Peyer's patch (tissue), 4 donors: ENCODE measurements around the gene ANKFY1. TPM values are rescaled to one million over a fixed set of nuclear protein-coding genes. Genes with fewer than 3 reads are reported as not detected.
A peak's percentile ranks its signal among the peaks of the same experiment; 100 is the strongest.

ENCODE experiments used
- DNase-seq, 3 donors: peaks; one replicate each; pipeline ENCODE4 v3.0.0-alpha.2; 2017 to 2019
- H3K27ac ChIP-seq, 4 donors: fragments of 200-600 bp; sonication (generic); one replicate each; pipeline ENCODE4 v1.5.1; 2016 to 2019
- H3K27me3 ChIP-seq, 2 donors: fragments of 200-600 bp; sonication (generic); one replicate each; pipeline ENCODE4 v1.5.1; 2019
- H3K36me3 ChIP-seq, 3 donors: fragments of 200-600 bp; sonication (generic); one replicate each; pipeline ENCODE4 v1.5.1; 2016 to 2019
- H3K4me1 ChIP-seq, 4 donors: fragments of 200-600 bp; sonication (generic); one replicate each; pipeline ENCODE4 v1.5.1; 2016 to 2019
- H3K4me3 ChIP-seq, 4 donors: fragments of 200-600 bp; sonication (generic); 1 replicate in 3 of 4; 2 replicates in 1 of 4; pipeline ENCODE4 v1.5.1; 2016 to 2019; ENCODE audit warnings: mild to moderate bottlenecking in 1 of 4
- H3K9me3 ChIP-seq, 4 donors: fragments of 200-600 bp; sonication (generic); one replicate each; pipeline ENCODE4 v1.5.1; 2016 to 2019; ENCODE audit warnings: mild to moderate bottlenecking in 1 of 4
- CTCF ChIP-seq, 6 experiments: fragments of 450-650 bp in 4 of 6; fragments of 200-600 bp in 2 of 6; sonication (generic) in 1 of 6; IDR thresholded peaks; one replicate each; pipeline ENCODE4 v1.5.1; 2017 to 2019; ENCODE audit warnings: antibody characterized with exemption in 6 of 6, mild to moderate bottlenecking in 3 of 6, moderate library complexity in 1 of 6
- POLR2A ChIP-seq, 2 donors: fragments of 450-650 bp; IDR thresholded peaks; one replicate each; pipeline ENCODE4 v1.5.1; 2017; ENCODE audit warnings: antibody characterized with exemption in 2 of 2, mild to moderate bottlenecking in 2 of 2, moderate library complexity in 2 of 2
- total RNA-seq, 4 donors: library from RNA; depleted of rRNA; stranded (reverse); fragments of >200 nt; gene quantifications; one replicate each; pipeline ENCODE4 v1.1.0, GENCODE V29; 2016

The ANKFY1 gene
- total RNA-seq, 4 donors from 2014 or later, result 40.8 to 57.1 (median 48.5) TPM

GRCh38 chr17:4182043-4182442, 81.7 kb downstream of the ANKFY1 start:
- Histone ChIP-seq H3K4me3 (no peak overlapping the region), H3K27ac (no peak overlapping the region), H3K9me3 (no peaks in the 10 kb centered on the region), H3K4me1 (no peaks in the 10 kb centered on the region), H3K36me3 (peaks cover 0 to 96% (median 2%) of the 10 kb centered on the region in 3 donors), H3K27me3 (no peaks in the 10 kb centered on the region)
- DNase-seq, result peak in 1 of 3 donors; percentile 27
- no peak for TF ChIP-seq CTCF (IDR thresholded peaks at IDR 0.05)
- TF ChIP-seq POLR2A (IDR thresholded peaks at IDR 0.05), result no peak

- H3K4me3 ChIP-seq, result no peak overlapping the region
- TF ChIP-seq POLR2A (IDR thresholded peaks at IDR 0.05), result no peak
- no peak for TF ChIP-seq CTCF (IDR thresholded peaks at IDR 0.05)
- no peak overlapping the region for H3K27ac ChIP-seq
- peaks cover 0 to 98% (median 2%) of the 10 kb centered on the region in 3 donors for H3K36me3 ChIP-seq
- H3K27me3 ChIP-seq, result no peaks in the 10 kb centered on the region
- peak in 1 of 3 donors; percentile 28 for DNase-seq
- no peaks in the 10 kb centered on the region for H3K9me3 ChIP-seq
- no peaks in the 10 kb centered on the region for H3K4me1 ChIP-seq
Observed at GRCh38 chr17:4180791-4181190, 83.0 kb downstream of the ANKFY1 start.

- DNase-seq, result no peak
- Histone ChIP-seq H3K4me3 (no peak overlapping the region), H3K27me3 (no peaks in the 10 kb centered on the region), H3K27ac (no peak overlapping the region), H3K9me3 (no peaks in the 10 kb centered on the region), H3K36me3 (peaks cover 0 to 98% (median 2%) of the 10 kb centered on the region in 3 donors), H3K4me1 (no peaks in the 10 kb centered on the region)
- TF ChIP-seq POLR2A (IDR thresholded peaks at IDR 0.05) (no peak), CTCF (IDR thresholded peaks at IDR 0.05) (no peak)
Observed at GRCh38 chr17:4179071-4179470, 84.7 kb downstream of the ANKFY1 start.

- no peaks in the 10 kb centered on the region for H3K27me3 ChIP-seq
- H3K4me1 ChIP-seq, result no peaks in the 10 kb centered on the region
- H3K4me3 ChIP-seq, result no peak overlapping the region
- H3K36me3 ChIP-seq, result peaks cover 0 to 98% (median 0%) of the 10 kb centered on the region in 3 donors
- no peaks in the 10 kb centered on the region for H3K9me3 ChIP-seq
- no peak overlapping the region for H3K27ac ChIP-seq
- TF ChIP-seq CTCF (IDR thresholded peaks at IDR 0.05) (no peak), POLR2A (IDR thresholded peaks at IDR 0.05) (no peak)
- DNase-seq, result no peak
Observed at GRCh38 chr17:4178651-4179050, 85.1 kb downstream of the ANKFY1 start.

- Histone ChIP-seq H3K9me3 (no peaks in the 10 kb centered on the region), H3K27ac (no peak overlapping the region), H3K4me3 (no peak overlapping the region), H3K36me3 (peaks cover 0 to 98% (median 0%) of the 10 kb centered on the region in 3 donors), H3K27me3 (no peaks in the 10 kb centered on the region), H3K4me1 (no peaks in the 10 kb centered on the region)
- TF ChIP-seq POLR2A (IDR thresholded peaks at IDR 0.05), result no peak
- no peak for TF ChIP-seq CTCF (IDR thresholded peaks at IDR 0.05)
- DNase-seq, result no peak
Observed at GRCh38 chr17:4177806-4178205, 86.0 kb downstream of the ANKFY1 start.
